Esophagus (tissue), 2 donors: ENCODE results near the gene AKR7A3. TPM values are rescaled to one million over a fixed set of nuclear protein-coding genes. Genes with fewer than 3 reads are reported as not detected.
A peak's percentile ranks its signal among the peaks of the same experiment; 100 is the strongest.

Source experiments
- H3K27ac ChIP-seq, 2 donors: one replicate each; pipeline ENCODE4 v1.5.1; 2013; ENCODE audit warnings: low read depth in 2 of 2, mild to moderate bottlenecking in 2 of 2, inconsistent platforms in 1 of 2, low read length in 1 of 2, moderate library complexity in 1 of 2
- H3K27me3 ChIP-seq, 2 donors: one replicate each; pipeline ENCODE4 v1.6.1; 2013; ENCODE audit warnings: low read length in 2 of 2, control low read depth in 1 of 2, mild to moderate bottlenecking in 1 of 2; ENCODE audit not compliant: insufficient read depth in 2 of 2, control insufficient read depth in 1 of 2
- H3K36me3 ChIP-seq, 2 donors: one replicate each; pipeline ENCODE4 v1.6.1; 2013; ENCODE audit warnings: low read length in 1 of 2; ENCODE audit not compliant: control insufficient read depth in 2 of 2, insufficient read depth in 2 of 2
- H3K4me1 ChIP-seq, 2 donors: one replicate each; pipeline ENCODE4 v1.6.1; 2013; ENCODE audit warnings: low read length in 1 of 2; ENCODE audit not compliant: control insufficient read depth in 2 of 2, insufficient read depth in 2 of 2
- H3K4me3 ChIP-seq, 2 donors: one replicate each; pipeline ENCODE4 v1.5.1; 2013; ENCODE audit warnings: low read length in 2 of 2, mild to moderate bottlenecking in 2 of 2, low read depth in 1 of 2, moderate library complexity in 1 of 2
- H3K9me3 ChIP-seq, 2 donors: one replicate each; pipeline ENCODE4 v1.6.1; 2013; ENCODE audit warnings: mild to moderate bottlenecking in 2 of 2, low read depth in 1 of 2, low read length in 1 of 2, moderate library complexity in 1 of 2; ENCODE audit not compliant: control insufficient read depth in 2 of 2, insufficient read depth in 1 of 2
- WGBS, 2 donors: extraction: QIAGEN DNeasy Blood & Tissue Kit; methylation state at CpG; one replicate each; pipeline ENCODE4 v1.1.7; 2013; 5-methylcytosine and 5-hydroxymethylcytosine counted together
- polyA plus RNA-seq, 2 donors: library from polyadenylated mRNA; stranded (reverse); fragments of 200-250 nt; gene quantifications; one replicate each; pipeline ENCODE4 v1.2.3, GENCODE V29; 2013
- donor health status: healthy with polysubstance abuse.
- donor health status: Bipolar disorder and iron deficiency.

The AKR7A3 gene
- polyA plus RNA-seq, 2 donors, result 1.3 to 1.4 TPM

DNA sequence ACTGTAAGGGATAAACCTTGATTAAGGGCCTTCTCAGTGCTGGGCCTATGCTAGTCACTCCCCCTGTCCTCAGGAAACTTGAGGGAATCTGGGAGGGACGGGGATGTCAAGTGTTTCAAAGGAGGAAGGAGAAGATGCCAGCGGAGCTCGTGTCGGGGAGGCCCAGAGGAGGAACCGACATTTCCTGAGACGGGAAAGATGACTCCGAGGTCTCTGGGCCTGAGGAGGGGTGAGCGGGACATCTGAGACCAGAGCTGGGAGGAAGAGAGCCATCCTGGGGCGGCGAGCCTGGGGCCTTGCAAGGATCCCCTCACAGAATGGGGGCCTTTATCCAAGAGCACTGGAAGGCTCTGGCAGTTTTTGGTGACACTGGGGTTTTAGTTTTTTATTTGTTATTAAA, 33.9 kb upstream of the AKR7A3 start:
- 80 to 83% methylated on average over 10 of the region's 10 CpGs for WGBS, 2 donors
- no peak overlapping the region for H3K27ac ChIP-seq
- H3K9me3 ChIP-seq, result no peaks in the 10 kb centered on the region
- H3K4me3 ChIP-seq, result no peak overlapping the region
- H3K36me3 ChIP-seq, result peaks cover 13 to 36% of the 10 kb centered on the region in 2 donors
- H3K27me3 ChIP-seq, result no peaks in the 10 kb centered on the region
- no peaks in the 10 kb centered on the region for H3K4me1 ChIP-seq

DNA sequence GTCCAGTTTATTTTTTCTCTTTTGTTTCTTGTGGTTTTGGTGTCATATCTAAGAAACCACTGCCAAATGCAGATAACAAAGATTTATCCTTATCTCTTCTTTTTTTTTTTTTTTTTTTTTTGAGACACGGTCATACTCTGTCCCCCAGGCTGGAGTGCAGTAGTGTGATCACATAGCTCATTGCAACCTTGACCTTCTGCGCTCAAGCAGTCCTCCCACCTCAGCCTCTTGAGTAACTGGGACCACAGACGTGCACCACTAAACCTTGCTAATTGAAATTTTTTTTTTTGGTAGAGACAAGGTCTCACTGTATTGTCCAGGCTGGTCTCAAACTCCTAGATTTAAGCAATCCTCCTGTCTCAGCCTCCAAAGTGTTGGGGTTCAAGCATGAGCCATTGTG, 32.5 kb upstream of the AKR7A3 start:
- H3K27me3 ChIP-seq, result no peaks in the 10 kb centered on the region
- H3K36me3 ChIP-seq, result peaks cover 13 to 27% of the 10 kb centered on the region in 2 donors
- H3K4me1 ChIP-seq, result no peaks in the 10 kb centered on the region
- 90 to 94% methylated on average over 2 to 3 of the region's 3 CpGs for WGBS, 2 donors
- no peaks in the 10 kb centered on the region for H3K9me3 ChIP-seq
- no peak overlapping the region for H3K27ac ChIP-seq
- no peak overlapping the region for H3K4me3 ChIP-seq

DNA sequence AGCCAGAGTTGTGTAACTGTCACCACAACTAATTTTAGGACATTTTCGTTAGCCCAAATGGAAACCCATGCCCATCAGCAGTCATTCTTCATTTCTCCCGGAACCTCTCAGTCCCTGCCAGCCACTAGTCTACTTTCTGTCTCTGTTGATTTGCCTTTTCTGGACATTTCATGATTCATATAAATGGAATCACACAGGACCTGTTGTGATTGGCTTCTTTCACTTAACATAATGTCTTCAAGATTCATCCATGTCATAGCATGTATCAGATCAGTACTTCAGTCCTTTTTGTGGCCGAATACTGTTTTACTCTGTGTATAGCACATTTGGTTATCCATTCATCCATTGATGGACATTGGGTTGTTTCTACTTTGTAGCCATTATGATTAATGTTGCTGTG, 30.6 kb upstream of the AKR7A3 start:
- H3K9me3 ChIP-seq, result no peaks in the 10 kb centered on the region
- H3K4me1 ChIP-seq, result peaks cover 0 to 6% of the 10 kb centered on the region in 2 donors
- no peak overlapping the region for H3K4me3 ChIP-seq
- no peaks in the 10 kb centered on the region for H3K27me3 ChIP-seq
- WGBS, 2 donors, result 87 to 92% methylated on average over 3 of the region's 3 CpGs
- peaks cover 4 to 14% of the 10 kb centered on the region in 2 donors for H3K36me3 ChIP-seq
- H3K27ac ChIP-seq, result no peak overlapping the region

DNA sequence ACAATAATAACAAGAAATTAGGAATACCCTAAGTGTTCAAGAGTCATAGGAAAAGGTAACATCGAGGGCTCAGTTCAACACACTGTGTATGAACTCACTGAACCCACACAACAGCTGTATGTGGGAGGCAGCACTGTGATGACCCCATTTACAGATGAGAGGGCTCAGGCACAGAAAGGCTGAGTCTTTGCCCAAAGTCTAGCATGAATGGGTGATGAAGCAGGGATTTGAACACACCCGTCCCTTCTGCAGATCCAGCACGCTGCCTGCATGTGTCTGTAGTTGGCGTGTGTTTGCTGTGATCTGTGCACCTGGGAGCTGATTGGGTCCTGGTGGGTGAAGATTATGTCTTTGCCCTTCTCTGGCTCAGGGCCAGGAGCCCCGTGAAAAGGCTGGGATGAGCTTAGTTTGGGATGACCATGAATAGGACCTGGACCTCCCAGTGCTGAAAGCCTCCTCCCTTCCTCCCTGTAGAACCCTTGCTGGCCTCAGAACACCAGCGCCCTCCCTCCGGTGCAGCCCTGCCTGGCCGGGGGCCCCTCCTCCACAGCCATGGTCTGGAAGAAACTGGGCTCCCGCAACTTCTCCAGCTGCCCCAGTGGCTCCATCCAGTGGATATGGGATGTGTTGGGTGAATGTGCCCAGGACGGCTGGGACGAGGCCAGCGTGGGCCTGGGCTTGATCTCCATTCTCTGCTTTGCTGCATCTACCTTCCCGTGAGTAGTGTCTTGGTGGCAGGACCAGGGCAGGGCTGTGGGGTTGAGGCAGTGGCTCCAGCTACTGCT, 28.7 kb upstream of the AKR7A3 start:
- no peaks in the 10 kb centered on the region for H3K9me3 ChIP-seq
- 84% methylated on average over 11 to 13 of the region's 13 CpGs for WGBS, 2 donors
- peaks cover 4 to 22% of the 10 kb centered on the region in 2 donors for H3K4me1 ChIP-seq
- no peaks in the 10 kb centered on the region for H3K27me3 ChIP-seq
- H3K36me3 ChIP-seq, result peaks cover 0 to 7% of the 10 kb centered on the region in 2 donors
- no peak overlapping the region for H3K27ac ChIP-seq
- H3K4me3 ChIP-seq, result no peak overlapping the region

DNA sequence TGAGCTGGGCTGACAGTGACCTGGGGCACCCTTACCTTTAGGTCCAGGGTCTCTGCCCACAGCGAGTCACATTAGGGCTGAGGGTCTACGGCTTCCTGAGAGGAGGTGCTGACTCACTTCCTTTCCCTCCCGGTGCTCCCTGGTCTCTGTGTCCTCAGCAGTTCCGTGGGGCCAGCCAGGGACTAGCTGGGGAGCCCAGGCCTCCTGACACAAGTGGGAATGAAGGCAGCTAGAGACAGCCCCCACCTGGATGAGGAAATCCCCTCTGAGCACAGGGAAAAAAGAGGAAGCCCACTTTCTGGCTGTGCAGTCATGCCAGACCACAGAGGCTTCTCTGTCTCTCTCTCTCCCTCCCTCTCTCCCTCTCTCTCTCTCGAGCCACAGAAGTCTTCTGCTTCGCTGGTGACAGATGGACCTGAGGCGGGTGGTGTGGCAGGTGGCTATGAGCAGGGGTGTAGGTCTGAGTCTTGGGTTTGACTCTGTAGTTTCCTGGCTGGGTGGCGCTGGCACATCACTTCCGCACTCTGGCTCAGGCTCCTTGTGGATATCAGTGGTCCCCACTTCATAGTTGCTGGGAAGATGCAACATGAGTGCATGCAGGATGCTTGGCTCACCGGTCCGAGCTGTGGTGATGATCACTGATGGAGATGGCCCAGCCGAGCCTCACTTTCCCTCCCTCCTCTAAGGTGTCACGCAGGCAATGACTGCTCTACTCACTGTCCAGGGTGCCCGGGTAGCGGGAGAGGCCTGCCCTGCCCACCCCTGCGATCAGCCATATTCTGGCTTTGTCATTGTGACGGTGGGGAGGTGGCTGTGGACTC, 27.0 kb upstream of the AKR7A3 start:
- peaks cover 4 to 25% of the 10 kb centered on the region in 2 donors for H3K4me1 ChIP-seq

DNA sequence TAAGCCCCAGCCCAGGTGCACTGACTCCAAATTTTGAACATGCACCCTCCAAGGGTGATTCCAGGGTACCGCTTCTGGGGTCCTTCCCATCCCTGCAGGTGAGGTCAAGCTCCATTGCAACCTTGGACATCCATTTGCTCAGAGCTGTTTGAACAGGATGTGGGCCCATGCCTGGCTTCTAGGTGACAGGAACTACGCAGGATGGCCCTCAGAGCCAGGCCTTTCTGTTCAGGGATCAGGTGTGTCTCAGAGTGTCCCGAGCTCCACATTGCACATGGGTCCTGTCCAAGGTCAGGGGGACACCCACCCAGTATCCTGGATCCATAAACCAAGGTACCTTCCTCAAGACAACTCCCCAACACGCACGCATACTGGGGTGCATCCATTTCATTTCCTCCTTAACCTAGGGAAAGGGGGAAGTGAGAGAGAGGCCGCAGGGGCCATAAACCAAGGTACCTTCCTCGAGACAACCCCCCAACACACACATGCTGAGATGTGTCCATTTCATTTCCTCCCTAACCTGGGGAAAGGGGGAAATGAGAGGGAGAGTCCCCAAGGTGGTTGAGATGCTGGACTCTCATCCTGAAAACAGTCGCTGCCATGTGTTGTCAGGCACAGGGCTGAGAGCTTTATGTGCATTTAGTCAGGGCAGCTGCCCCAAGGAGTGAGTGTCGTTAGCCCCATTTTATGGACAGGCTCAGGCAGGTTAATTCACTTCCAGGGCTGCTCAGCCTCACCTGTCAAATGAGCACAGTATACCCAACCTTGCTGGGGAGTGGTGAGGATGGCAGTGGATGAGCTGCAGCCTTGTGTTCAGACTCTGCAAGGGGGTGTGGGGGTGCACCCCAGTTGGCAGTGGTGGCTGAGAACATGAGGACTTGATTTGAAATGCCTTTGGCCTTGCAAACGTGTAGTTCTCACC, 25.7 kb upstream of the AKR7A3 start:
- H3K4me1 ChIP-seq, result peaks cover 4 to 26% of the 10 kb centered on the region in 2 donors
- 79 to 85% methylated on average over 10 of the region's 10 CpGs for WGBS, 2 donors
- H3K36me3 ChIP-seq, result peaks cover 0 to 6% of the 10 kb centered on the region in 2 donors
- H3K27ac ChIP-seq, result no peak overlapping the region
- H3K9me3 ChIP-seq, result no peaks in the 10 kb centered on the region
- H3K4me3 ChIP-seq, result no peak overlapping the region
- H3K27me3 ChIP-seq, result no peaks in the 10 kb centered on the region

More for the DNA sequence above, 27.0 kb upstream of the AKR7A3 start:
- Histone ChIP-seq H3K27ac (no peak overlapping the region), H3K9me3 (no peaks in the 10 kb centered on the region), H3K27me3 (no peaks in the 10 kb centered on the region), H3K4me3 (no peak overlapping the region), H3K36me3 (peaks cover 0 to 6% of the 10 kb centered on the region in 2 donors)
- WGBS, 2 donors, result 70 to 79% methylated on average over 16 to 17 of the region's 17 CpGs

DNA sequence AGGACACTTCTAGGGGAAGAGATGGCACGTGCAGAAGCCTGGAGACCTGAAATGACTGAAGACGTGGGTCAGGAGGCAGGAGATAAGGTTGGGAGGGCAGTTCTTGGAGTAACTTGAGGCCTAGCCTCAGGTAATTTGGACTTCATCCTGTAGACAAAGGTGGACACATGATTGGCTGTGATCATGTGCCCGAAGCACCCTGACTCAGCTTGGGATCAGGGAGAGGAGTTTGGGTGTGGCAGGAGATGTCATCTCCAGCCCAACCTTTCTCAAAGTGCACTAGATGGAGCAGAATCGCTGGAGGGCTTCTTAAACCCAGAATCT, 25.0 kb upstream of the AKR7A3 start:
- no peaks in the 10 kb centered on the region for H3K27me3 ChIP-seq
- no peaks in the 10 kb centered on the region for H3K9me3 ChIP-seq
- no peak overlapping the region for H3K27ac ChIP-seq
- H3K36me3 ChIP-seq, result peaks cover 0 to 6% of the 10 kb centered on the region in 2 donors
- WGBS, 2 donors, result 73 to 85% methylated on average over 4 of the region's 4 CpGs
- H3K4me3 ChIP-seq, result no peak overlapping the region
- peaks cover 4 to 26% of the 10 kb centered on the region in 2 donors for H3K4me1 ChIP-seq

DNA sequence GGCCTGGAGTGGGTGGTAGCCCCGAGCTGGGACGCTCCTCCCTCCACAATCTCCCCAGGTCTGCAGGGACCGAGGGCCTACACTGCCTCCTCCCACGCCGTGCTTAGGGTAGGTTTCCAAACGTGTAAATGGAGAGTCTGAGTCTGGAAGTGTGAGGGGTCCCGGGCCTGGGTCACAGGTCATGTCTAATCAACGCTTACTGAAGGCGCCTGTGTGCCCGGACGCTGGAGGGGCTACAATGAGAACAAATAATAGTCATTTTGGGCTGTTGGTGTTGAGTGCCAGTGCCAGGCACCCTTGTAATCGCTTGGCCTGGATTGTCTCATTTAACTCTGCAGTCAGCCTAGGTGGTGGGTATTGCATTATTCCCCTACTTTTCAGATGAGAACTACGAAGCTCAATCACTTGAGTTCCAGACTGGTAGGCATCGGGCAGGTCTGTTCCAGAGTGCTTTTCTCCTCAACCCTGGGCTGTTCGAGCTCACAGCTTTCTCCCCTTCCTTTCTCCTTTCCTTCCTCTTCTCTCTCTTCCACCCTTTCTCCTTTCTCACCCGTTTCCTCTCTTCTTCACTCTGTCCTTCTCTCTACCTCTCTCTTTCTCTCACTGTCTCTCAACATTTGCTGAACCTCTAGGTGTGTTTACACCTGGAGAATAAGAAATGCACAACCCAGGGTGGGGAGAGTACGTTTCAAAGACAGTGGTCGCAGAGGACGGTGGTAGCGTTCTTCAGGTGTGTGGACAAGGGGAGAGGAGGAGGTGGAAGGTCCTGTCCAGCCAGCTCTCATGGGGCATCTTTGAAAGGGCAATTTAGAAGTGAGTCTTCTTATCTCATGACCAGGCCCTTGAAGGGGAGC, 24.4 kb upstream of the AKR7A3 start:
- Histone ChIP-seq H3K4me1 (peaks cover 4 to 26% of the 10 kb centered on the region in 2 donors), H3K27me3 (no peaks in the 10 kb centered on the region), H3K36me3 (peaks cover 3 to 8% of the 10 kb centered on the region in 2 donors), H3K27ac (peak overlapping the region; percentile 71 to 84), H3K9me3 (no peaks in the 10 kb centered on the region), H3K4me3 (peak overlapping the region; percentile 69 to 86)
- 41 to 42% methylated on average over 20 of the region's 20 CpGs for WGBS, 2 donors
